ENCODE data around the gene PTMS. TPM values are rescaled to one million over a fixed set of nuclear protein-coding genes. Genes with fewer than 3 reads are reported as not detected.

Gene PTMS
- total and polyA plus RNA-seq, 8 donors, result 22.8 to 363 (median 156) TPM

- Histone ChIP-seq H3K36me3 (peaks cover 12 to 23% (median 19%) of the 10 kb centered on the region in 4 donors), H3K4me1 (peaks cover 57 to 89% (median 82%) of the 10 kb centered on the region in 4 donors), H3K4me3 (peak overlapping the region; percentile 63 to 78 (median 78)), H3K9me3 (no peaks in the 10 kb centered on the region), H3K27me3 (peaks cover 0 to 7% (median 0%) of the 10 kb centered on the region in 3 donors), H3K27ac (peak overlapping the region; percentile 85 to 96 (median 91))
- no peak for TF ChIP-seq CTCF (IDR thresholded peaks at IDR 0.05)
- TF ChIP-seq EP300 (IDR thresholded peaks at IDR 0.05), result no peak
- no peak for TF ChIP-seq POLR2A (IDR thresholded peaks at IDR 0.05)
- 20 to 31% (median 25%) methylated on average over 36 to 44 of the region's 44 CpGs for WGBS, 5 donors
- intact Hi-C loops (cut with DNase I; ENCODE audit: low total_unique reads), result no loop called here
- peak in 1 of 2 donors; percentile 57 for DNase-seq
These were observed 1.5 kb downstream of the PTMS start for GRCh38 chr12:6767353-6768319.

GRCh38 chr12:6768437-6768914 lies 2.3 kb downstream of the PTMS start:
- peak overlapping the region; percentile 63 to 78 (median 78) for H3K4me3 ChIP-seq
- H3K4me1 ChIP-seq, result peaks cover 54 to 92% (median 85%) of the 10 kb centered on the region in 4 donors

GRCh38 chr12:6768990-6769389 lies 2.8 kb downstream of the PTMS start:
- Histone ChIP-seq H3K4me3 (peak overlapping the region; percentile 63 to 78 (median 78)), H3K4me1 (peaks cover 54 to 92% (median 85%) of the 10 kb centered on the region in 4 donors), H3K9me3 (no peaks in the 10 kb centered on the region), H3K27me3 (peaks cover 0 to 21% (median 10%) of the 10 kb centered on the region in 3 donors), H3K27ac (peak overlapping the region in 3 of 5 donors; percentile 91 to 96 (median 96)), H3K36me3 (peaks cover 12 to 23% (median 19%) of the 10 kb centered on the region in 4 donors)
- TF ChIP-seq POLR2AphosphoS5 (IDR thresholded peaks at IDR 0.05), result no peak
- no peak for TF ChIP-seq EP300 (IDR thresholded peaks at IDR 0.05)
- TF ChIP-seq CTCF (IDR thresholded peaks at IDR 0.05), result no peak
- TF ChIP-seq POLR2A (IDR thresholded peaks at IDR 0.05), result no peak
- DNase-seq, result peak in 1 of 2 donors; percentile 83
- whole genome bisulfite sequencing, 5 donors, result 46 to 61% (median 61%) methylated on average over 6 of the region's 6 CpGs
- intact Hi-C loops (cut with DNase I; ENCODE audit: low total_unique reads), result no loop called here

More at GRCh38 chr12:6768437-6768914, 2.3 kb downstream of the PTMS start:
- Histone ChIP-seq H3K27me3 (peaks cover 0 to 16% (median 5%) of the 10 kb centered on the region in 3 donors), H3K9me3 (no peaks in the 10 kb centered on the region), H3K27ac (peak overlapping the region in 4 of 5 donors; percentile 85 to 96 (median 94)), H3K36me3 (peaks cover 12 to 23% (median 19%) of the 10 kb centered on the region in 4 donors)
- TF ChIP-seq EP300 (IDR thresholded peaks at IDR 0.05) (no peak), POLR2AphosphoS5 (IDR thresholded peaks at IDR 0.05) (no peak), POLR2A (IDR thresholded peaks at IDR 0.05) (no peak), CTCF (IDR thresholded peaks at IDR 0.05) (no peak)
- peak in 1 of 2 donors; percentile 40 for DNase-seq
- 47 to 56% (median 53%) methylated on average over 6 of the region's 6 CpGs for WGBS, 5 donors
- intact Hi-C loops (cut with DNase I; ENCODE audit: low total_unique reads), result no loop called here

GRCh38 chr12:6769666-6770065 lies 3.5 kb downstream of the PTMS start:
- H3K4me3 ChIP-seq, result no peak overlapping the region
- 62 to 75% (median 68%) methylated on average over 3 to 4 of the region's 4 CpGs for WGBS, 5 donors
- H3K27ac ChIP-seq, result peak overlapping the region in 3 of 5 donors; percentile 23 to 96 (median 23)
- intact Hi-C loops (cut with DNase I; ENCODE audit: low total_unique reads), result no loop called here
- H3K4me1 ChIP-seq, result peaks cover 54 to 92% (median 85%) of the 10 kb centered on the region in 4 donors
- TF ChIP-seq POLR2A (IDR thresholded peaks at IDR 0.05) (no peak), EP300 (IDR thresholded peaks at IDR 0.05) (no peak), POLR2AphosphoS5 (IDR thresholded peaks at IDR 0.05) (no peak), CTCF (IDR thresholded peaks at IDR 0.05) (no peak)
- H3K27me3 ChIP-seq, result peaks cover 0 to 28% (median 13%) of the 10 kb centered on the region in 3 donors
- peaks cover 12 to 23% (median 19%) of the 10 kb centered on the region in 4 donors for H3K36me3 ChIP-seq
- no peaks in the 10 kb centered on the region for H3K9me3 ChIP-seq
- no peak for DNase-seq
